HepG2 (cell line): Measurements from ENCODE around the gene SH3GL1. TPM values are rescaled to one million over a fixed set of nuclear protein-coding genes. Genes with fewer than 3 reads are reported as not detected.

Source experiments
- BCL6 ChIP-seq: IDR thresholded peaks from 2 replicates; pipeline ENCODE4 v1.6.1; 2016; ENCODE audit warnings: missing genetic modification reagents, missing compliant biosample characterization
- IRF2 ChIP-seq: IDR thresholded peaks from 2 replicates; pipeline ENCODE4 v1.6.1; 2018; ENCODE audit warnings: missing genetic modification reagents, missing compliant biosample characterization
- IRX3 ChIP-seq: sonication (generic); formaldehyde crosslinking; IDR thresholded peaks from 2 replicates; pipeline ENCODE4 v1.8.1; 2023; ENCODE audit warnings: mild to moderate bottlenecking, low read depth, missing genetic modification reagents, borderline replicate concordance
- JUND ChIP-seq: sonication (generic); formaldehyde crosslinking; IDR thresholded peaks from 2 replicates; pipeline ENCODE4 v1.8.0; 2022; ENCODE audit warnings: mild to moderate bottlenecking, missing genetic modification reagents
- MATR3 ChIP-seq: sonication (generic); formaldehyde crosslinking; IDR thresholded peaks from 2 replicates; pipeline ENCODE4 v1.4.0; 2020; ENCODE audit warnings: missing genetic modification reagents
- NFKB2 ChIP-seq: sonication (generic); formaldehyde crosslinking; IDR thresholded peaks from 2 replicates; pipeline ENCODE4 v1.4.0; 2020; ENCODE audit warnings: missing genetic modification reagents, borderline replicate concordance
- PCBP2 ChIP-seq: fragments of 200-400 bp; formaldehyde crosslinking; optimal IDR thresholded peaks from 2 replicates; pipeline ENCODE3; 2018; ENCODE audit warnings: low read length, low read depth; ENCODE audit not compliant: poor library complexity, severe bottlenecking
- RNF2 ChIP-seq: fragments of 450-650 bp; conservative IDR thresholded peaks from 2 replicates; pipeline ENCODE4 v1.6.1; 2016; ENCODE audit warnings: low read depth
- SRF ChIP-seq: IDR thresholded peaks from 2 replicates; pipeline ENCODE4 v1.6.1; 2011; ENCODE audit warnings: mild to moderate bottlenecking, low read depth, low read length, moderate library complexity
- STAT5B ChIP-seq: sonication (generic); formaldehyde crosslinking; IDR thresholded peaks from 2 replicates; pipeline ENCODE4 v1.4.0; 2020; ENCODE audit warnings: missing genetic modification reagents
- YEATS2 ChIP-seq: sonication (generic); formaldehyde crosslinking; IDR thresholded peaks from 2 replicates; pipeline ENCODE4 v1.4.0; 2020; ENCODE audit warnings: missing genetic modification reagents, borderline replicate concordance
- YY1 ChIP-seq: IDR thresholded peaks from 2 replicates; pipeline ENCODE4 v1.6.1; 2011; ENCODE audit warnings: low read length, low read depth, moderate library complexity, mild to moderate bottlenecking; ENCODE audit not compliant: insufficient read depth, insufficient replicate concordance
- ZFYVE20 ChIP-seq: sonication (generic); formaldehyde crosslinking; IDR thresholded peaks from 2 replicates; pipeline ENCODE4 v1.8.0; 2023; ENCODE audit warnings: low read depth, mild to moderate bottlenecking, moderate library complexity, missing genetic modification reagents, borderline replicate concordance
- ZNF225 ChIP-seq: sonication (generic); formaldehyde crosslinking; IDR thresholded peaks from 2 replicates; pipeline ENCODE4 v1.4.0; 2020; ENCODE audit warnings: mild to moderate bottlenecking, missing genetic modification reagents
- ZNF367 ChIP-seq: sonication (generic); formaldehyde crosslinking; IDR thresholded peaks from 2 replicates; pipeline ENCODE4 v1.4.0; 2020; ENCODE audit warnings: missing genetic modification reagents, borderline replicate concordance
- ZNF496 ChIP-seq: sonication (generic); formaldehyde crosslinking; IDR thresholded peaks from 2 replicates; pipeline ENCODE4 v1.8.1; 2023; ENCODE audit warnings: mild to moderate bottlenecking, moderate library complexity, missing genetic modification reagents; ENCODE audit not compliant: insufficient replicate concordance
- ZSCAN25 ChIP-seq: sonication (generic); formaldehyde crosslinking; IDR thresholded peaks from 2 replicates; pipeline ENCODE4 v1.8.0; 2022; ENCODE audit warnings: mild to moderate bottlenecking, missing genetic modification reagents
- polyA plus RNA-seq, 8 experiments: library from polyadenylated mRNA; depleted of rRNA in 3 of 8; stranded (reverse) in 7 of 8; unstranded in 1 of 8; fragments of >200 nt; fragmentation: Illumina TruSeq in 4 of 8; extraction: Trizol in 4 of 8; gene quantifications; 2 replicates each; pipeline versions ENCODE4 v1.2.1 to v1.2.3, GENCODE V29; 2011 to 2016; ENCODE audit warnings: low read depth in 4 of 8, missing spikeins in 1 of 8, mixed read lengths in 1 of 8; ENCODE audit not compliant: insufficient read depth in 1 of 8
- total RNA-seq, 5 experiments: library from RNA; depleted of rRNA; stranded (reverse); fragments of >200 nt; fragmentation: Illumina TruSeq; extraction: Trizol; gene quantifications; 2 replicates each; pipeline ENCODE4 v1.2.3, GENCODE V29; 2016; ENCODE audit warnings: low read depth in 1 of 5
- TF ChIP-seq, protein P1 (sequence below), 2 experiments: fragments of 450-650 bp in 1 of 2; sonication (generic) in 1 of 2; formaldehyde crosslinking in 1 of 2; IDR thresholded peaks; 2 replicates each; pipeline versions ENCODE4 v1.6.1 to v1.8.0; 2016 to 2022; ENCODE audit warnings: antibody characterized with exemption in 1 of 2, mild to moderate bottlenecking in 1 of 2, missing genetic modification reagents in 1 of 2
- TF ChIP-seq, protein P2 (sequence below): IDR thresholded peaks from 2 replicates; pipeline ENCODE4 v1.6.1; 2016; ENCODE audit warnings: missing genetic modification reagents, missing compliant biosample characterization

SH3GL1 gene
- total and polyA plus RNA-seq, 2 of the 13 experiments (the other 11 are each of a cell fraction or from before 2014, with no cell fraction given): 33.0 to 45.1 TPM

DNA sequence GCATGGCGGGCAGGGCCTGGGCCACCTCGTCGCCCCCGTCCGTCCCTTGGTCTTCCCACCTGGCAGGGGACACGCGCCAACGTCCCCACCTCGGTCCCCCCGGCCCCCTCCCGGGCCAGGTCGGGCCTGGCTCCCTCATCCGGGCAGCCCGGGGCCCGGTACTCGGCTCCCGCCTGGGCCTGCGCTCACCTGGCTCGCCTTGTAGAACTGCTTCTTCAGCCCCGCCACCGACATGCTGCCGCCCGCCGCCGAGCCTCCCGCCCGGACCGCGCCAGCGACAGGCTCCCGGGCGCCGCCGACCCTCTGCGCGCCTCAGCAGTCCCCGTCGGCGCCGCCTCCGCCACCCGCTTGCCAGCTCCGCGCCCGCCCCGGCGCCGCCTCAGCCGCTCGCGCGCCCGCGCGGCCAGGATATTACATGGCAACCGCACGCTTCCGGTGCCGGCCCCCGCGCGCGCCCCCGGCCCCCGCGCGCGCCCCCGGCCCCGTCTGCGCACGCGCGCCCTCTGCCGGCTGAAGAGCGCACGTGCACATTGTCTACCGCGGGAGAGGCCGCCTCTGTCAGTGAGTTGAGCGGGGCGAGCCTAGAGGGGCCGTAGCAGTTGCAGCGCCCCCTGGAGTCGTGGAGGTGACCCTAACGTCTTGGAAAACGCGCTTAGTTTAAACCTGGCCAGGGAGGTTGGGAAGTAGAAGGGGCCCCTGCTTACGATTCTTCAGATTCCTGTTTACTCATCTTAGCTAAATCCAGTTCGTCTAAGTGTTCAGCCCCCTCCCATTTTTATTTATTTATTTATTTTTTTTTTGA lies at the start of gene SH3GL1 (continued):
- TF ChIP-seq, protein P1, sequence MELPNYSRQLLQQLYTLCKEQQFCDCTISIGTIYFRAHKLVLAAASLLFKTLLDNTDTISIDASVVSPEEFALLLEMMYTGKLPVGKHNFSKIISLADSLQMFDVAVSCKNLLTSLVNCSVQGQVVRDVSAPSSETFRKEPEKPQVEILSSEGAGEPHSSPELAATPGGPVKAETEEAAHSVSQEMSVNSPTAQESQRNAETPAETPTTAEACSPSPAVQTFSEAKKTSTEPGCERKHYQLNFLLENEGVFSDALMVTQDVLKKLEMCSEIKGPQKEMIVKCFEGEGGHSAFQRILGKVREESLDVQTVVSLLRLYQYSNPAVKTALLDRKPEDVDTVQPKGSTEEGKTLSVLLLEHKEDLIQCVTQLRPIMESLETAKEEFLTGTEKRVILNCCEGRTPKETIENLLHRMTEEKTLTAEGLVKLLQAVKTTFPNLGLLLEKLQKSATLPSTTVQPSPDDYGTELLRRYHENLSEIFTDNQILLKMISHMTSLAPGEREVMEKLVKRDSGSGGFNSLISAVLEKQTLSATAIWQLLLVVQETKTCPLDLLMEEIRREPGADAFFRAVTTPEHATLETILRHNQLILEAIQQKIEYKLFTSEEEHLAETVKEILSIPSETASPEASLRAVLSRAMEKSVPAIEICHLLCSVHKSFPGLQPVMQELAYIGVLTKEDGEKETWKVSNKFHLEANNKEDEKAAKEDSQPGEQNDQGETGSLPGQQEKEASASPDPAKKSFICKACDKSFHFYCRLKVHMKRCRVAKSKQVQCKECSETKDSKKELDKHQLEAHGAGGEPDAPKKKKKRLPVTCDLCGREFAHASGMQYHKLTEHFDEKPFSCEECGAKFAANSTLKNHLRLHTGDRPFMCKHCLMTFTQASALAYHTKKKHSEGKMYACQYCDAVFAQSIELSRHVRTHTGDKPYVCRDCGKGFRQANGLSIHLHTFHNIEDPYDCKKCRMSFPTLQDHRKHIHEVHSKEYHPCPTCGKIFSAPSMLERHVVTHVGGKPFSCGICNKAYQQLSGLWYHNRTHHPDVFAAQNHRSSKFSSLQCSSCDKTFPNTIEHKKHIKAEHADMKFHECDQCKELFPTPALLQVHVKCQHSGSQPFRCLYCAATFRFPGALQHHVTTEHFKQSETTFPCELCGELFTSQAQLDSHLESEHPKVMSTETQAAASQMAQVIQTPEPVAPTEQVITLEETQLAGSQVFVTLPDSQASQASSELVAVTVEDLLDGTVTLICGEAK (IDR thresholded peaks at IDR 0.05): no peak
- TF ChIP-seq, protein P1 (CRISPR knock-in tag; IDR thresholded peaks at IDR 0.05): no peak
- TF ChIP-seq ZNF496 (CRISPR knock-in tag): no peak
- TF ChIP-seq MATR3 (CRISPR knock-in tag): no peak
- peak; percentile 60; the same call in 1 of the 2 replicates for TF ChIP-seq BCL6 (CRISPR knock-in tag)
- TF ChIP-seq YEATS2 (CRISPR knock-in tag): peak; percentile 94
- no peak for TF ChIP-seq SRF
- peak; percentile 51; the same call in 1 of the 2 replicates for TF ChIP-seq NFKB2 (CRISPR knock-in tag)
- TF ChIP-seq, protein P2, sequence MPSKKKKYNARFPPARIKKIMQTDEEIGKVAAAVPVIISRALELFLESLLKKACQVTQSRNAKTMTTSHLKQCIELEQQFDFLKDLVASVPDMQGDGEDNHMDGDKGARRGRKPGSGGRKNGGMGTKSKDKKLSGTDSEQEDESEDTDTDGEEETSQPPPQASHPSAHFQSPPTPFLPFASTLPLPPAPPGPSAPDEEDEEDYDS (CRISPR knock-in tag): 0 out of 2 replicates have a peak, but pooled peaks have one; percentile 36
- no peak for TF ChIP-seq ZNF367 (CRISPR knock-in tag)
- no peak for TF ChIP-seq STAT5B (CRISPR knock-in tag)
- no peak for TF ChIP-seq ZSCAN25 (CRISPR knock-in tag)
- no peak for TF ChIP-seq ZNF225 (CRISPR knock-in tag)
- no peak for TF ChIP-seq ZFYVE20 (CRISPR knock-in tag)
- 0 out of 2 replicates have a peak, but pooled peaks have one; percentile 24 for TF ChIP-seq JUND (CRISPR knock-in tag)
- peak; percentile 78 for TF ChIP-seq YY1
- TF ChIP-seq IRX3 (CRISPR knock-in tag): no peak
- TF ChIP-seq RNF2: no peak
- TF ChIP-seq PCBP2: no peak
- peak; percentile 90 for TF ChIP-seq IRF2 (CRISPR knock-in tag)
